ENCODE data around the gene OR10J4.

GRCh38 chr1:159469921-159470533 is 38.0 kb downstream of the OR10J4 start:
- TF ChIP-seq, protein P1, sequence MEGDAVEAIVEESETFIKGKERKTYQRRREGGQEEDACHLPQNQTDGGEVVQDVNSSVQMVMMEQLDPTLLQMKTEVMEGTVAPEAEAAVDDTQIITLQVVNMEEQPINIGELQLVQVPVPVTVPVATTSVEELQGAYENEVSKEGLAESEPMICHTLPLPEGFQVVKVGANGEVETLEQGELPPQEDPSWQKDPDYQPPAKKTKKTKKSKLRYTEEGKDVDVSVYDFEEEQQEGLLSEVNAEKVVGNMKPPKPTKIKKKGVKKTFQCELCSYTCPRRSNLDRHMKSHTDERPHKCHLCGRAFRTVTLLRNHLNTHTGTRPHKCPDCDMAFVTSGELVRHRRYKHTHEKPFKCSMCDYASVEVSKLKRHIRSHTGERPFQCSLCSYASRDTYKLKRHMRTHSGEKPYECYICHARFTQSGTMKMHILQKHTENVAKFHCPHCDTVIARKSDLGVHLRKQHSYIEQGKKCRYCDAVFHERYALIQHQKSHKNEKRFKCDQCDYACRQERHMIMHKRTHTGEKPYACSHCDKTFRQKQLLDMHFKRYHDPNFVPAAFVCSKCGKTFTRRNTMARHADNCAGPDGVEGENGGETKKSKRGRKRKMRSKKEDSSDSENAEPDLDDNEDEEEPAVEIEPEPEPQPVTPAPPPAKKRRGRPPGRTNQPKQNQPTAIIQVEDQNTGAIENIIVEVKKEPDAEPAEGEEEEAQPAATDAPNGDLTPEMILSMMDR (conservative IDR thresholded peaks at IDR 0.05 in 1 of 2, IDR thresholded peaks at IDR 0.05 in 1 of 2; ENCODE audit: extremely low read depth in 1 of 2, insufficient read depth in 1 of 2, low read depth in 1 of 2, low read length in 2 of 2): no peak
- no peak for TF ChIP-seq EZH2 (IDR thresholded peaks at IDR 0.05; ENCODE audit: borderline replicate concordance, low read length)
